ENCODE data around the gene CCDC154.

GRCh38 chr16:1403036-1403435 is 41.3 kb downstream of the CCDC154 start:
- TF ChIP-seq CTCF (IDR thresholded peaks at IDR 0.05): no peak
- TF ChIP-seq POLR2AphosphoS5 (IDR thresholded peaks at IDR 0.05): no peak
- no peak for TF ChIP-seq POLR2A (IDR thresholded peaks at IDR 0.05)
